ENCODE results near the gene PLXNA2. TPM values are rescaled to one million over a fixed set of nuclear protein-coding genes. Genes with fewer than 3 reads are reported as not detected.

PLXNA2 gene
- total RNA-seq, 1 donor from 2014 or later, result 38.3 TPM

- Histone ChIP-seq H3K4me1 (peaks cover 38% of the 10 kb centered on the region), H3K36me3 (no peaks in the 10 kb centered on the region), H3K9me3 (no peaks in the 10 kb centered on the region), H3K27me3 (no peaks in the 10 kb centered on the region), H3K27ac (no peak overlapping the region), H3K4me3 (no peak overlapping the region)
- TF ChIP-seq, protein P1, sequence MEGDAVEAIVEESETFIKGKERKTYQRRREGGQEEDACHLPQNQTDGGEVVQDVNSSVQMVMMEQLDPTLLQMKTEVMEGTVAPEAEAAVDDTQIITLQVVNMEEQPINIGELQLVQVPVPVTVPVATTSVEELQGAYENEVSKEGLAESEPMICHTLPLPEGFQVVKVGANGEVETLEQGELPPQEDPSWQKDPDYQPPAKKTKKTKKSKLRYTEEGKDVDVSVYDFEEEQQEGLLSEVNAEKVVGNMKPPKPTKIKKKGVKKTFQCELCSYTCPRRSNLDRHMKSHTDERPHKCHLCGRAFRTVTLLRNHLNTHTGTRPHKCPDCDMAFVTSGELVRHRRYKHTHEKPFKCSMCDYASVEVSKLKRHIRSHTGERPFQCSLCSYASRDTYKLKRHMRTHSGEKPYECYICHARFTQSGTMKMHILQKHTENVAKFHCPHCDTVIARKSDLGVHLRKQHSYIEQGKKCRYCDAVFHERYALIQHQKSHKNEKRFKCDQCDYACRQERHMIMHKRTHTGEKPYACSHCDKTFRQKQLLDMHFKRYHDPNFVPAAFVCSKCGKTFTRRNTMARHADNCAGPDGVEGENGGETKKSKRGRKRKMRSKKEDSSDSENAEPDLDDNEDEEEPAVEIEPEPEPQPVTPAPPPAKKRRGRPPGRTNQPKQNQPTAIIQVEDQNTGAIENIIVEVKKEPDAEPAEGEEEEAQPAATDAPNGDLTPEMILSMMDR (IDR thresholded peaks at IDR 0.05), result no peak
- TF ChIP-seq POLR2A (IDR thresholded peaks at IDR 0.05) (no peak), POLR2AphosphoS5 (IDR thresholded peaks at IDR 0.05; ENCODE audit: insufficient read depth in 1 of 2, low read depth in 1 of 2) (no peak)
- no peak for DNase-seq (ENCODE audit: extremely low spot score in 2 of 2)
- intact Hi-C loops (cut with DNase I), result loop anchor here (10.0 kb wide), 1 partner anchor 1081 kb away; no protein-coding TSS in a partner anchor
Measured at GRCh38 chr1:208133355-208133754, 110.8 kb downstream of the PLXNA2 start.

GRCh38 chr1:208132287-208132882, 111.8 kb downstream of the PLXNA2 start:
- intact Hi-C loops (cut with DNase I), result loop anchor here (10.0 kb wide), 1 partner anchor 1082 kb away; no protein-coding TSS in a partner anchor
- Histone ChIP-seq H3K27me3 (no peaks in the 10 kb centered on the region), H3K27ac (no peak overlapping the region), H3K4me3 (no peak overlapping the region), H3K9me3 (no peaks in the 10 kb centered on the region), H3K4me1 (peaks cover 38% of the 10 kb centered on the region), H3K36me3 (no peaks in the 10 kb centered on the region)
- no peak for DNase-seq (ENCODE audit: extremely low spot score in 2 of 2)
- peak in 1 of 2 donors; percentile 47 for TF ChIP-seq POLR2AphosphoS5 (IDR thresholded peaks at IDR 0.05; ENCODE audit: insufficient read depth in 1 of 2, low read depth in 1 of 2)
- TF ChIP-seq, protein P1 (IDR thresholded peaks at IDR 0.05), result peak; percentile 45 to 68 (median 66)
- no peak for TF ChIP-seq POLR2A (IDR thresholded peaks at IDR 0.05)

- H3K4me3 ChIP-seq, result no peak overlapping the region
- no peak for DNase-seq (ENCODE audit: extremely low spot score in 2 of 2)
- no peaks in the 10 kb centered on the region for H3K36me3 ChIP-seq
- H3K4me1 ChIP-seq, result peaks cover 38% of the 10 kb centered on the region
- no peak overlapping the region for H3K27ac ChIP-seq
- TF ChIP-seq POLR2A (IDR thresholded peaks at IDR 0.05) (no peak), POLR2AphosphoS5 (IDR thresholded peaks at IDR 0.05; ENCODE audit: insufficient read depth in 1 of 2, low read depth in 1 of 2) (no peak)
- TF ChIP-seq, protein P1 (IDR thresholded peaks at IDR 0.05), result no peak
- intact Hi-C loops (cut with DNase I), result loop anchor here (10.0 kb wide), 1 partner anchor 1083 kb away; no protein-coding TSS in a partner anchor
- no peaks in the 10 kb centered on the region for H3K27me3 ChIP-seq
- no peaks in the 10 kb centered on the region for H3K9me3 ChIP-seq
Measured at GRCh38 chr1:208131621-208132286, 112.4 kb downstream of the PLXNA2 start.

GRCh38 chr1:208129487-208129886, 114.7 kb downstream of the PLXNA2 start:
- Histone ChIP-seq H3K9me3 (no peaks in the 10 kb centered on the region), H3K4me1 (peaks cover 21% of the 10 kb centered on the region), H3K36me3 (no peaks in the 10 kb centered on the region), H3K4me3 (no peak overlapping the region), H3K27me3 (no peaks in the 10 kb centered on the region), H3K27ac (no peak overlapping the region)
- intact Hi-C loops (cut with DNase I), result no loop called here
- TF ChIP-seq POLR2AphosphoS5 (IDR thresholded peaks at IDR 0.05; ENCODE audit: insufficient read depth in 1 of 2, low read depth in 1 of 2) (no peak), POLR2A (IDR thresholded peaks at IDR 0.05) (no peak)
- TF ChIP-seq, protein P1 (IDR thresholded peaks at IDR 0.05), result no peak
- DNase-seq (ENCODE audit: extremely low spot score in 2 of 2), result no peak

- intact Hi-C loops (cut with DNase I), result no loop called here
- H3K4me1 ChIP-seq, result peaks cover 18% of the 10 kb centered on the region
Measured at GRCh38 chr1:208129060-208129459, 115.1 kb downstream of the PLXNA2 start.

More at GRCh38 chr1:208129060-208129459, 115.1 kb downstream of the PLXNA2 start:
- Histone ChIP-seq H3K27ac (no peak overlapping the region), H3K36me3 (no peaks in the 10 kb centered on the region), H3K4me3 (no peak overlapping the region), H3K9me3 (no peaks in the 10 kb centered on the region), H3K27me3 (no peaks in the 10 kb centered on the region)
- TF ChIP-seq, protein P1 (IDR thresholded peaks at IDR 0.05), result no peak
- no peak for TF ChIP-seq POLR2A (IDR thresholded peaks at IDR 0.05)
- TF ChIP-seq POLR2AphosphoS5 (IDR thresholded peaks at IDR 0.05; ENCODE audit: insufficient read depth in 1 of 2, low read depth in 1 of 2), result no peak
- no peak for DNase-seq (ENCODE audit: extremely low spot score in 2 of 2)

All from vagina (tissue), 2 donors.